Testis (tissue), 2 donors: ENCODE results near the gene PFKL.

Source experiments
- POLR2A ChIP-seq: fragments of 450-650 bp; IDR thresholded peaks from one replicate; pipeline ENCODE4 v1.6.1; 2017; ENCODE audit warnings: antibody characterized with exemption, mild to moderate bottlenecking, moderate library complexity
- TF ChIP-seq, protein P1 (sequence below), 3 experiments: fragments of 450-650 bp in 2 of 3; fragments of 200-600 bp in 1 of 3; sonication (generic) in 1 of 3; IDR thresholded peaks; one replicate each; pipeline ENCODE4 v1.5.1; 2016 to 2019; ENCODE audit warnings: antibody characterized with exemption in 3 of 3, mild to moderate bottlenecking in 2 of 3, moderate library complexity in 1 of 3

DNA sequence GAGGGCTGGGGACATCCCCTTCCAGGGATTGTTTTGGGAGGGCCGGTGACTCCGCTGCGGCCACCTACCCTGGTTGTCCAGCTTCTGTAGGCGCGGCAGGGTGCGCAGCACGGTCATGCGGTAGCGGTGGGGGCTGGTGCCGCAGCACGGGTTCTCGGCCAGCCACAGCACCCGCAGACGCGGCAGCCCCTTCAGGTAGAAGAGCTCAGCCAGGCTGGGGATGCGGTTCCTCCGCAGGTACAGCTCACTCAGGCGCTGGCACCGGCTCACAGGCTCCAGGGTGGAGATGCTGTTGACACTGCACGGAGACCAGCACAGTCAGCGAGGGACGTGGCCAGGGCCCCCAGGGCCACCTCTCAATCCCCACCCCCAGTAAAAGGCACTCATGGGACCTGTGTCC, 33.1 kb downstream of the PFKL start:
- TF ChIP-seq, protein P1, sequence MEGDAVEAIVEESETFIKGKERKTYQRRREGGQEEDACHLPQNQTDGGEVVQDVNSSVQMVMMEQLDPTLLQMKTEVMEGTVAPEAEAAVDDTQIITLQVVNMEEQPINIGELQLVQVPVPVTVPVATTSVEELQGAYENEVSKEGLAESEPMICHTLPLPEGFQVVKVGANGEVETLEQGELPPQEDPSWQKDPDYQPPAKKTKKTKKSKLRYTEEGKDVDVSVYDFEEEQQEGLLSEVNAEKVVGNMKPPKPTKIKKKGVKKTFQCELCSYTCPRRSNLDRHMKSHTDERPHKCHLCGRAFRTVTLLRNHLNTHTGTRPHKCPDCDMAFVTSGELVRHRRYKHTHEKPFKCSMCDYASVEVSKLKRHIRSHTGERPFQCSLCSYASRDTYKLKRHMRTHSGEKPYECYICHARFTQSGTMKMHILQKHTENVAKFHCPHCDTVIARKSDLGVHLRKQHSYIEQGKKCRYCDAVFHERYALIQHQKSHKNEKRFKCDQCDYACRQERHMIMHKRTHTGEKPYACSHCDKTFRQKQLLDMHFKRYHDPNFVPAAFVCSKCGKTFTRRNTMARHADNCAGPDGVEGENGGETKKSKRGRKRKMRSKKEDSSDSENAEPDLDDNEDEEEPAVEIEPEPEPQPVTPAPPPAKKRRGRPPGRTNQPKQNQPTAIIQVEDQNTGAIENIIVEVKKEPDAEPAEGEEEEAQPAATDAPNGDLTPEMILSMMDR (IDR thresholded peaks at IDR 0.05), result no peak
- TF ChIP-seq POLR2A, result no peak
